Gastrocnemius medialis (tissue), 4 donors: ENCODE results near the gene SUCLG1. TPM values are rescaled to one million over a fixed set of nuclear protein-coding genes. Genes with fewer than 3 reads are reported as not detected.

Source experiments
- ATAC-seq, 2 donors: fragments of 150-250 bp; one replicate each; pipeline ENCODE4 v1.9.1; 2016
- DNase-seq, 2 donors: peaks; one replicate each; pipeline ENCODE4 v3.0.0-alpha.2; 2019
- H3K27ac ChIP-seq, 4 donors: fragments of 200-600 bp; sonication (generic); 1 replicate in 1 of 4; 2 replicates in 3 of 4; pipeline ENCODE4 v1.5.1; 2016 to 2018; ENCODE audit warnings: mild to moderate bottlenecking in 2 of 4, moderate library complexity in 1 of 4
- H3K27me3 ChIP-seq, 3 donors: fragments of 200-600 bp; sonication (generic) in 2 of 3; 1 replicate in 1 of 3; 2 replicates in 2 of 3; pipeline versions ENCODE4 v1.5.1 to v1.6.0; 2016 to 2019; ENCODE audit warnings: mild to moderate bottlenecking in 1 of 3, moderate library complexity in 1 of 3
- H3K36me3 ChIP-seq, 2 donors: fragments of 200-600 bp; sonication (generic) in 1 of 2; one replicate each; pipeline ENCODE4 v1.5.1; 2017 to 2018
- H3K4me1 ChIP-seq, 2 donors: fragments of 200-600 bp; sonication (generic) in 1 of 2; one replicate each; pipeline ENCODE4 v1.5.1; 2016 to 2017; ENCODE audit warnings: mild to moderate bottlenecking in 2 of 2
- H3K4me3 ChIP-seq, 4 donors: fragments of 200-600 bp; sonication (generic) in 3 of 4; 1 replicate in 1 of 4; 2 replicates in 3 of 4; pipeline ENCODE4 v1.5.1; 2016 to 2019; ENCODE audit warnings: mild to moderate bottlenecking in 2 of 4
- H3K9me3 ChIP-seq, 3 donors: fragments of 200-600 bp; sonication (generic) in 2 of 3; 1 replicate in 1 of 3; 2 replicates in 2 of 3; pipeline ENCODE4 v1.5.1; 2016 to 2019
- POLR2A ChIP-seq, 2 donors: fragments of 450-650 bp; IDR thresholded peaks; one replicate each; pipeline ENCODE4 v1.6.1; 2017; ENCODE audit warnings: antibody characterized with exemption in 2 of 2, mild to moderate bottlenecking in 2 of 2, moderate library complexity in 2 of 2
- in situ Hi-C, 4 donors: fragments of 200-750 bp; cut with MboI; loops; one replicate each; pipeline versions ENCODE4 v1.15.0 to v1.8.0; 2017; ENCODE audit warnings: low sequenced_read_pairs in 4 of 4
- intact Hi-C: fragments of 100-400 bp; cut with DNase I; formaldehyde crosslinking; loops from one replicate; pipeline ENCODE4 v1.15.1; 2023; ENCODE audit warnings: low total_unique reads
- total RNA-seq, 4 donors: library from RNA; depleted of rRNA; stranded (reverse); fragments of >200 nt; gene quantifications; one replicate each; pipeline versions ENCODE4 v1.1.0 to v1.2.3, GENCODE V29; 2016
- TF ChIP-seq, protein P1 (sequence below), 5 experiments: fragments of 450-650 bp in 3 of 5; fragments of 200-600 bp in 2 of 5; sonication (generic) in 2 of 5; IDR thresholded peaks in 4 of 5; conservative IDR thresholded peaks in 1 of 5; 1 replicate in 4 of 5; 2 replicates in 1 of 5; pipeline ENCODE4 v1.5.1; 2016 to 2019; ENCODE audit warnings: antibody characterized with exemption in 5 of 5, mild to moderate bottlenecking in 3 of 5, moderate library complexity in 3 of 5

SUCLG1 gene
- total RNA-seq, 4 donors from 2014 or later = 96.9 to 136 (median 117) TPM

DNA sequence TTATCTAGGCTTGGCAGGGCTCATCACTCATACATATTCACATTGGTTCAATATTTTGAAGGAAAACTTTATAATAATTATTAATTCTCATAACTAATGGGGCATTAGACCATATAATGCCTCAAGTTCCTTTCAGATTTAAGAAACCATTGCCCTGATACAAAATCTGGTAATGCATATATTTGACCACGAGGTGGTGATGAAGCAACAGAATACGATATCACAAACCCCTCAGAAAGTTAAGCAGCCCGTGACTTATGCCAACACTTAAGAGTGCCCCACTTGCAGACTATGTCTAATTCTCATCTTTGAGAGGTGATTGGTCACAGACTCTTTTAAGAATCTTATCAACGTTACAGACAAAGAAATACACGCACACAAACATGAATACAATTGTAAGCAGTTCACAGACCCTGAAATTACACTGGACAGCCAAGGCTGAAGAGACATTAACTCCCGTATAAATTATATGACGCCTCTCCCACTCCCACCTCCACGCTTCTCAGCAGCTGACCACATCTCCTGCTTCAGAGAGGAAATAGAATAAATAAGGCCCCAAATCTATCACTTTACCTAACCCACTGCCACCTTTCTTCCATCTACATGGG lies 36.6 kb upstream of the SUCLG1 start:
- no peaks in the 10 kb centered on the region for H3K9me3 ChIP-seq
- no peaks in the 10 kb centered on the region for H3K36me3 ChIP-seq
- no peak overlapping the region for H3K27ac ChIP-seq
- no peak overlapping the region for H3K4me3 ChIP-seq
- DNase-seq (no peak), ATAC-seq (peak in 1 of 2 donors; percentile 56)
- in situ Hi-C loops (loop anchor here (5.0 to 25.0 kb wide), 4 partner anchors 377 to 792 kb away; partner anchors contain the start of gene TRABD2A (in 3 of the 4)), intact Hi-C loops (loop anchor here (1.0 kb wide), 1 partner anchor 387 kb away; no protein-coding TSS in a partner anchor)
- no peaks in the 10 kb centered on the region for H3K27me3 ChIP-seq
- no peaks in the 10 kb centered on the region for H3K4me1 ChIP-seq
- TF ChIP-seq, protein P1, sequence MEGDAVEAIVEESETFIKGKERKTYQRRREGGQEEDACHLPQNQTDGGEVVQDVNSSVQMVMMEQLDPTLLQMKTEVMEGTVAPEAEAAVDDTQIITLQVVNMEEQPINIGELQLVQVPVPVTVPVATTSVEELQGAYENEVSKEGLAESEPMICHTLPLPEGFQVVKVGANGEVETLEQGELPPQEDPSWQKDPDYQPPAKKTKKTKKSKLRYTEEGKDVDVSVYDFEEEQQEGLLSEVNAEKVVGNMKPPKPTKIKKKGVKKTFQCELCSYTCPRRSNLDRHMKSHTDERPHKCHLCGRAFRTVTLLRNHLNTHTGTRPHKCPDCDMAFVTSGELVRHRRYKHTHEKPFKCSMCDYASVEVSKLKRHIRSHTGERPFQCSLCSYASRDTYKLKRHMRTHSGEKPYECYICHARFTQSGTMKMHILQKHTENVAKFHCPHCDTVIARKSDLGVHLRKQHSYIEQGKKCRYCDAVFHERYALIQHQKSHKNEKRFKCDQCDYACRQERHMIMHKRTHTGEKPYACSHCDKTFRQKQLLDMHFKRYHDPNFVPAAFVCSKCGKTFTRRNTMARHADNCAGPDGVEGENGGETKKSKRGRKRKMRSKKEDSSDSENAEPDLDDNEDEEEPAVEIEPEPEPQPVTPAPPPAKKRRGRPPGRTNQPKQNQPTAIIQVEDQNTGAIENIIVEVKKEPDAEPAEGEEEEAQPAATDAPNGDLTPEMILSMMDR (IDR thresholded peaks at IDR 0.05 in 4 of 5, conservative IDR thresholded peaks at IDR 0.05 in 1 of 5) = peak; percentile 40 to 61 (median 55)
- TF ChIP-seq POLR2A (IDR thresholded peaks at IDR 0.05) = no peak

DNA sequence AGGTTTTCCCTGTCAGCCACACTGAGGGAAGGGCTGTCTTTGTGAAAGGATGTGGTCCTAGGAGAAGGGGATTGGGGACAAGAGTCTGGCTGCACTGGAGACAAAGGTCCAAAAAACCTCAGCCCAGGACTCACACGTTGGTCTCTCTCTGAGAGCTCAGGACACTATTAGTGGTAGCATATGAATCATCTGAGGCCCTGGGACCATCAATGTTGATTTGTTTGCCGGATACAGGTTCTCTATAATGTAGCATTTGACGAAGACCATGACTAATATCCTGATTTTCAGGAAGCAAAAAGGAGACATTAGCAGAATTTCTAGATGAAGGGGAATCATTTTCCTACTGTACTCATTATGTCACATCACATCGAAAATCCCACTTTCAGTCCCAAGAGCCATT lies 35.0 kb upstream of the SUCLG1 start:
- Histone ChIP-seq H3K9me3 (no peaks in the 10 kb centered on the region), H3K27me3 (no peaks in the 10 kb centered on the region), H3K4me1 (no peaks in the 10 kb centered on the region), H3K36me3 (no peaks in the 10 kb centered on the region), H3K27ac (no peak overlapping the region), H3K4me3 (no peak overlapping the region)
- DNase-seq (no peak), ATAC-seq (no peak)
- no peak for TF ChIP-seq POLR2A (IDR thresholded peaks at IDR 0.05)
- TF ChIP-seq, protein P1 (IDR thresholded peaks at IDR 0.05 in 4 of 5, conservative IDR thresholded peaks at IDR 0.05 in 1 of 5) = no peak
- in situ Hi-C loops (loop anchor here in 3 of 4 donors (10.0 to 25.0 kb wide), 2 partner anchors 391 to 793 kb away; partner anchors contain the start of gene TRABD2A (in 3 of the 3)), intact Hi-C loops (no loop called here)

GRCh38 chr2:84493514-84493913 lies 34.4 kb upstream of the SUCLG1 start:
- in situ Hi-C loops = loop anchor here in 3 of 4 donors (10.0 to 25.0 kb wide), 2 partner anchors 391 to 794 kb away; partner anchors contain the start of gene TRABD2A (in 3 of the 3)
- Histone ChIP-seq H3K36me3 (no peaks in the 10 kb centered on the region), H3K27me3 (no peaks in the 10 kb centered on the region), H3K27ac (no peak overlapping the region), H3K4me1 (no peaks in the 10 kb centered on the region), H3K9me3 (no peaks in the 10 kb centered on the region), H3K4me3 (no peak overlapping the region)
- DNase-seq = no peak
- ATAC-seq = no peak
- TF ChIP-seq, protein P1 (IDR thresholded peaks at IDR 0.05 in 4 of 5, conservative IDR thresholded peaks at IDR 0.05 in 1 of 5) = no peak
- no peak for TF ChIP-seq POLR2A (IDR thresholded peaks at IDR 0.05)
- intact Hi-C loops = no loop called here

- in situ Hi-C loops = loop anchor here in 3 of 4 donors (10.0 to 25.0 kb wide), 2 partner anchors 392 to 795 kb away; partner anchors contain the start of gene TRABD2A (in 3 of the 3)
- DNase-seq = no peak
- TF ChIP-seq POLR2A (IDR thresholded peaks at IDR 0.05) = no peak
- TF ChIP-seq, protein P1 (IDR thresholded peaks at IDR 0.05 in 4 of 5, conservative IDR thresholded peaks at IDR 0.05 in 1 of 5) = no peak
- no peak for ATAC-seq
- intact Hi-C loops = no loop called here
- Histone ChIP-seq H3K36me3 (no peaks in the 10 kb centered on the region), H3K9me3 (no peaks in the 10 kb centered on the region), H3K4me1 (no peaks in the 10 kb centered on the region), H3K27ac (no peak overlapping the region), H3K4me3 (no peak overlapping the region), H3K27me3 (no peaks in the 10 kb centered on the region)
These were observed 33.5 kb upstream of the SUCLG1 start for GRCh38 chr2:84492571-84492970.
